GM12891 (cell line): ENCODE results near the gene HGF. TPM values are rescaled to one million over a fixed set of nuclear protein-coding genes. Genes with fewer than 3 reads are reported as not detected.
"Not testable (repeated sequence)": the region's sequence is repeated elsewhere in the genome, so short reads cannot be mapped to it uniquely, and the experiment has no call there.

Experiments
- DNase-seq: peaks from one replicate; pipeline ENCODE4 v3.0.0; 2011; ENCODE audit warnings: low spot score; ENCODE audit not compliant: insufficient read length
- FAIRE-seq: peaks from 2 replicates; lab custom pipeline; 2011; peaks lifted over from hg19 to GRCh38; lab: Jason Lieb, UNC
- PAX5 ChIP-seq: IDR thresholded peaks from 2 replicates; pipeline ENCODE4 v1.6.1; 2011; ENCODE audit warnings: low read length, moderate library complexity, mild to moderate bottlenecking; ENCODE audit not compliant: insufficient read depth, severe bottlenecking
- POLR2A ChIP-seq: IDR thresholded peaks from 2 replicates; pipeline ENCODE4 v1.6.1; 2011; ENCODE audit warnings: low read depth, low read length, control low read depth
- POLR2AphosphoS5 ChIP-seq: IDR thresholded peaks from 2 replicates; pipeline ENCODE4 v1.6.1; 2011; ENCODE audit warnings: low read depth, low read length, control low read depth
- POU2F2 ChIP-seq: IDR thresholded peaks from 2 replicates; pipeline ENCODE4 v1.6.1; 2011; ENCODE audit warnings: low read depth, mild to moderate bottlenecking, control low read depth, low read length, moderate library complexity
- SPI1 ChIP-seq: IDR thresholded peaks from 2 replicates; pipeline ENCODE4 v1.6.1; 2011; ENCODE audit warnings: low read depth, low read length, control low read depth
- TAF1 ChIP-seq: IDR thresholded peaks from 2 replicates; pipeline ENCODE4 v1.6.1; 2011; ENCODE audit warnings: low read depth, low read length, control low read depth
- polyA plus RNA-seq: library from polyadenylated mRNA; unstranded; fragments of >200 nt; gene quantifications from one replicate; pipeline ENCODE4 v1.2.1, GENCODE V29; 2012; ENCODE audit warnings: low read depth, missing spikeins, inconsistent platforms; ENCODE audit not compliant: missing spikeins

The HGF gene
- polyA plus RNA-seq = not detected

- DNase-seq (no peak), FAIRE-seq (no peak)
- TF ChIP-seq TAF1 = no peak
- no peak for TF ChIP-seq POLR2AphosphoS5
- TF ChIP-seq SPI1 = no peak
- no peak for TF ChIP-seq POU2F2
- no peak for TF ChIP-seq POLR2A
- no peak for TF ChIP-seq PAX5
These were observed at the start of gene HGF for GRCh38 chr7:81769891-81770727. HGF (minus strand) TSS chr7:81770047; CDS start chr7:81769971, 76 bp downstream.

DNA sequence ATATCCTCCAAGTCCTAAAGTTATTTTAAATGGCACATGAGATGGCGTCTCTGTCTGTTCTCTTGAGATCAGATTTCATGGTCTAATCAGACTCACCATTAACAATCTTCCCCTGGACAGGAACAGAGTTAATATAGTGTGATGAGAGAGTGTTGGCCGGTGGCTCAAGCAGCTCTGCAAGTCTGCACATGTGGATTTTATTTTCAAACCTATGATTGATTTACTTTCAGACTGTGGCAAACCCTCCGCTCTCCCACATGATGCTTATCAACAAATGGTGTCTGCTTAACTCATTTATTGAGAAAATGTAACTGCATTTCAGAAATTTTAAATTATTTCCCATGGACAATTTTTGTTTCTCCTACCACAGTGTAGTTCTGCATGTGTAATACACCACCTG is 46.5 kb upstream of the HGF start:
- FAIRE-seq (no peak), DNase-seq (no peak)
- no peak for TF ChIP-seq PAX5
- TF ChIP-seq POLR2A = no peak
- TF ChIP-seq POU2F2 = no peak
- no peak for TF ChIP-seq POLR2AphosphoS5
- TF ChIP-seq TAF1 = no peak
- no peak for TF ChIP-seq SPI1

DNA sequence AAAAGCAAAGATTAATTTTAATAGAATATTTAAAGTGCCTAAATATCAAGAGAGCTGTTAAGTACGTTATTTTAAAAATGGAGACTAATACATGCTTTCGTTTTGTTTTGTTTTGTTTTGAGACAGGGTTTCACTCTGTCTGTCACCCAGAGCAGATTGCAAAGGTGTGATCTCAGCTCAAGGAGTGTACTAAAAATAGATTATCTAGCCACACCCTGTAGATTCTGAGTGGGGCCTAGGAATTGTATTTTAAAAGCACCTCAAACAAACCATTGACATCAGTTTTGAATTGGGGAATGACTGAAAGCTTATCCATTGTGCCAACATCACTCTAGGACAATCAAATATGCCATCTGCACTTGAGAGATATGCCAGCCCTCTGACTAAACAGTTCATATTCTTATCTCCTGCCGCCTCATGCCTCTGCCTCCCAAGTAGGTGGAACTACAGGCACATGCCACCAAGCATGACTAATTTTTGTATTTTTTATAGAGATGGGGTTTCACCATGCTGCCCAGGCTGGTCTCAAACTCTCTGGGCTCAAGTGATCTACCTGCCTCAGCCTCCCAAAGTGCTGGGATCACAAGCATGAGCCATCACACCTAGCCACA is 43.1 kb upstream of the HGF start:
- DNase-seq, FAIRE-seq: not testable (repeated sequence)

GRCh38 chr7:81811956-81812865 is 42.4 kb upstream of the HGF start:
- TF ChIP-seq POLR2AphosphoS5 (no peak), PAX5 (no peak), POU2F2 (no peak), TAF1 (no peak), SPI1 (no peak), POLR2A (no peak)
- DNase-seq = no peak
- no peak for FAIRE-seq

GRCh38 chr7:81810476-81811155 is 40.8 kb upstream of the HGF start:
- no peak for TF ChIP-seq TAF1
- TF ChIP-seq POLR2AphosphoS5 = no peak
- no peak for TF ChIP-seq SPI1
- no peak for TF ChIP-seq PAX5
- no peak for TF ChIP-seq POLR2A
- no peak for TF ChIP-seq POU2F2
- DNase-seq (no peak), FAIRE-seq (no peak)

- FAIRE-seq, DNase-seq: not testable (repeated sequence)
These were observed 38.5 kb upstream of the HGF start for GRCh38 chr7:81808310-81808709.

- TF ChIP-seq PAX5 (no peak), POU2F2 (no peak), POLR2A (no peak), POLR2AphosphoS5 (no peak), SPI1 (no peak), TAF1 (no peak)
- DNase-seq (no peak), FAIRE-seq (no peak)
These were observed 33.4 kb upstream of the HGF start for GRCh38 chr7:81803267-81803666.

GRCh38 chr7:81802251-81802650 is 32.4 kb upstream of the HGF start:
- DNase-seq (no peak), FAIRE-seq (no peak)
- TF ChIP-seq SPI1 = no peak
- no peak for TF ChIP-seq POU2F2
- TF ChIP-seq POLR2A = no peak
- no peak for TF ChIP-seq TAF1
- no peak for TF ChIP-seq PAX5
- TF ChIP-seq POLR2AphosphoS5 = no peak

- no peak for TF ChIP-seq POLR2AphosphoS5
- TF ChIP-seq POLR2A = no peak
- TF ChIP-seq POU2F2 = no peak
- no peak for TF ChIP-seq PAX5
- TF ChIP-seq SPI1 = no peak
- TF ChIP-seq TAF1 = no peak
- DNase-seq (no peak), FAIRE-seq (no peak)
These were observed 31.7 kb upstream of the HGF start for GRCh38 chr7:81801532-81801931.
